Ascending aorta (tissue), 2 donors: Measurements from ENCODE around the gene PREP. TPM values are rescaled to one million over a fixed set of nuclear protein-coding genes. Genes with fewer than 3 reads are reported as not detected.
"Not testable (repeated sequence)": the region's sequence is repeated elsewhere in the genome, so short reads cannot be mapped to it uniquely, and the experiment has no call there.

Experiments used
- DNase-seq, 2 donors: peaks; one replicate each; pipeline ENCODE4 v3.0.0-alpha.2; 2019; ENCODE audit warnings: low spot score in 2 of 2
- H3K27ac ChIP-seq, 2 donors: fragments of 200-600 bp; sonication (generic); one replicate each; pipeline ENCODE4 v1.5.1; 2016 to 2017; ENCODE audit warnings: mild to moderate bottlenecking in 1 of 2
- H3K27me3 ChIP-seq: fragments of 200-600 bp; sonication (generic); one replicate; pipeline ENCODE4 v1.5.1; 2017
- H3K36me3 ChIP-seq, 2 donors: fragments of 200-600 bp; sonication (generic); one replicate each; pipeline ENCODE4 v1.5.1; 2016
- H3K4me1 ChIP-seq, 2 donors: fragments of 200-600 bp; sonication (generic); one replicate each; pipeline ENCODE4 v1.5.1; 2016 to 2017; ENCODE audit warnings: mild to moderate bottlenecking in 1 of 2
- H3K4me3 ChIP-seq, 2 donors: fragments of 200-600 bp; sonication (generic); one replicate each; pipeline ENCODE4 v1.5.1; 2016 to 2017; ENCODE audit warnings: mild to moderate bottlenecking in 1 of 2
- H3K9me3 ChIP-seq, 2 donors: fragments of 200-600 bp; sonication (generic); one replicate each; pipeline ENCODE4 v1.5.1; 2016
- CTCF ChIP-seq, 3 experiments: fragments of 200-600 bp in 2 of 3; fragments of 450-650 bp in 1 of 3; sonication (generic) in 2 of 3; IDR thresholded peaks; one replicate each; pipeline ENCODE4 v1.5.1; 2016 to 2019; ENCODE audit warnings: antibody characterized with exemption in 3 of 3, mild to moderate bottlenecking in 1 of 3, moderate library complexity in 1 of 3
- intact Hi-C: fragments of 100-400 bp; cut with DNase I; formaldehyde crosslinking; loops from one replicate; pipeline ENCODE4 v1.15.1; 2023
- total RNA-seq: library from RNA; depleted of rRNA; stranded (reverse); fragments of >200 nt; gene quantifications from one replicate; pipeline ENCODE4 v1.1.0, GENCODE V29; 2016

Gene PREP
- total RNA-seq, 1 donor from 2014 or later, result 5.1 TPM

GRCh38 chr6:105256619-105257018 is 146.3 kb downstream of the PREP start:
- Histone ChIP-seq H3K4me3 (no peak overlapping the region), H3K4me1 (no peaks in the 10 kb centered on the region), H3K27me3 (no peaks in the 10 kb centered on the region), H3K36me3 (no peaks in the 10 kb centered on the region), H3K27ac (no peak overlapping the region), H3K9me3 (no peaks in the 10 kb centered on the region)
- no peak for DNase-seq
- intact Hi-C loops, result no loop called here
- no peak for TF ChIP-seq CTCF (IDR thresholded peaks at IDR 0.05)

GRCh38 chr6:105253787-105254186 is 149.1 kb downstream of the PREP start:
- TF ChIP-seq CTCF (IDR thresholded peaks at IDR 0.05), result no peak
- Histone ChIP-seq H3K9me3 (no peaks in the 10 kb centered on the region), H3K27ac (no peak overlapping the region), H3K4me3 (no peak overlapping the region), H3K4me1 (no peaks in the 10 kb centered on the region), H3K36me3 (no peaks in the 10 kb centered on the region), H3K27me3 (no peaks in the 10 kb centered on the region)
- intact Hi-C loops, result no loop called here
- no peak for DNase-seq

- Histone ChIP-seq H3K4me1 (no peaks in the 10 kb centered on the region), H3K36me3 (no peaks in the 10 kb centered on the region), H3K9me3 (no peaks in the 10 kb centered on the region), H3K4me3 (no peak overlapping the region), H3K27ac (no peak overlapping the region), H3K27me3 (no peaks in the 10 kb centered on the region)
- no peak for DNase-seq
- no peak for TF ChIP-seq CTCF (IDR thresholded peaks at IDR 0.05)
- intact Hi-C loops, result no loop called here
Observed at GRCh38 chr6:105251689-105252088, 151.2 kb downstream of the PREP start.

GRCh38 chr6:105250533-105250932 is 152.3 kb downstream of the PREP start:
- H3K27ac ChIP-seq, result no peak overlapping the region
- DNase-seq, result no peak
- no peak for TF ChIP-seq CTCF (IDR thresholded peaks at IDR 0.05)
- intact Hi-C loops, result no loop called here
- no peak overlapping the region for H3K4me3 ChIP-seq
- no peaks in the 10 kb centered on the region for H3K27me3 ChIP-seq
- H3K9me3 ChIP-seq, result no peaks in the 10 kb centered on the region
- no peaks in the 10 kb centered on the region for H3K36me3 ChIP-seq
- H3K4me1 ChIP-seq, result no peaks in the 10 kb centered on the region

- no peak overlapping the region for H3K4me3 ChIP-seq
- H3K9me3 ChIP-seq, result no peaks in the 10 kb centered on the region
- intact Hi-C loops, result no loop called here
- no peak for TF ChIP-seq CTCF (IDR thresholded peaks at IDR 0.05)
- DNase-seq, result no peak
- no peaks in the 10 kb centered on the region for H3K4me1 ChIP-seq
- H3K27ac ChIP-seq, result no peak overlapping the region
- H3K36me3 ChIP-seq, result no peaks in the 10 kb centered on the region
- H3K27me3 ChIP-seq, result no peaks in the 10 kb centered on the region
Observed at GRCh38 chr6:105243487-105243886, 159.4 kb downstream of the PREP start.

DNA sequence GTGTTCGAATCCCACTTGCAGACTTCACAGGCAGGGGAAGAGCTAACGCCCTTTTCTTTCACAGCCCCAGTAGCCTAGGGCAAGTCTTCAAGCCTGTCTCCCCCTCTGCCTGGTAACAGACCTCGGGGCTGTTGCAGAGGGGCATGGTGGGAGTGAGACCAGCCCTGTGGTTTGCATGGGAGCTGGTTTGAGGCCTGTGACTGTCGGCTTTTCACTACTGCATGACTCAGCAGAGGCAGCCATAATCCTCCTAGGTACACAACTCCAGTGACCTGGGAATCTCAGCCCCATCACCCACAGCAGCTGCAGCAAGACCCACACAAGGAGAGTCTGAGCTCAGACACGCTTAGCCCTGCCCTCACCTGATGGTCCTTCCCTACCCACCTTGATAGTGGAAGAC is 167.7 kb downstream of the PREP start:
- no peak overlapping the region for H3K27ac ChIP-seq
- H3K27me3 ChIP-seq, result no peaks in the 10 kb centered on the region
- H3K9me3 ChIP-seq, result no peaks in the 10 kb centered on the region
- no peak for TF ChIP-seq CTCF (IDR thresholded peaks at IDR 0.05)
- intact Hi-C loops, result no loop called here
- no peaks in the 10 kb centered on the region for H3K36me3 ChIP-seq
- H3K4me1 ChIP-seq, result no peaks in the 10 kb centered on the region
- no peak overlapping the region for H3K4me3 ChIP-seq
- DNase-seq, result no peak

GRCh38 chr6:105231771-105232170 is 171.1 kb downstream of the PREP start:
- H3K4me1 ChIP-seq, intact Hi-C loops, DNase-seq, H3K27me3 ChIP-seq, H3K4me3 ChIP-seq, H3K9me3 ChIP-seq, H3K27ac ChIP-seq, H3K36me3 ChIP-seq: not testable (repeated sequence)
